DMS114 treated with DMSO at 0.1 percent for 48 hours (cell line): Measurements from ENCODE around the gene THADA.
"Not testable (repeated sequence)": the region's sequence is repeated elsewhere in the genome, so short reads cannot be mapped to it uniquely, and the experiment has no call there.

Experiments used
- DNase-seq: peaks from one replicate; lab custom pipeline; 2025; ENCODE audit not compliant: unreplicated experiment; lab: John Stamatoyannopoulos, UW

THADA gene

DNA sequence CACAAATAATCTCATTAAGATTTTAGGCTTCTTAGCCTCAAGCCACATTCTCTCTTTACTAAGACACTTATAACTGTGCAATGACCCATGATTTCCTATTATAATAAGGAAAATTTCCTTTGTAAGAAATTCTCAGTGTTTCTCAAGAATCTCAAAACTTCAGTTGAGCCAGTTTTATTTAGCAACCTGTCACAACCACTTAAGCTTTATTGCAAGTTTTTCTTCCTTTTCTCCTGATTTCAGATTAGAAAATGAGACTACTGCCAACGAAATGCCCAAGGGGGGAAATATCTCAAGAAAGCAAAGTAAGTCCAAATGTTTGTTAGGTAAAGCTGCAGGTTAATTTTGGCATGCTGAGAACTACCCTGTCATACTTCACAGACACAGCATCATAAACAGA lies 178.5 kb downstream of the THADA start:
- DNase-seq: no peak

- no peak for DNase-seq
Measured at GRCh38 chr2:43415592-43415991, 180.2 kb downstream of the THADA start.

GRCh38 chr2:43414586-43415135 lies 181.2 kb downstream of the THADA start:
- no peak for DNase-seq

DNA sequence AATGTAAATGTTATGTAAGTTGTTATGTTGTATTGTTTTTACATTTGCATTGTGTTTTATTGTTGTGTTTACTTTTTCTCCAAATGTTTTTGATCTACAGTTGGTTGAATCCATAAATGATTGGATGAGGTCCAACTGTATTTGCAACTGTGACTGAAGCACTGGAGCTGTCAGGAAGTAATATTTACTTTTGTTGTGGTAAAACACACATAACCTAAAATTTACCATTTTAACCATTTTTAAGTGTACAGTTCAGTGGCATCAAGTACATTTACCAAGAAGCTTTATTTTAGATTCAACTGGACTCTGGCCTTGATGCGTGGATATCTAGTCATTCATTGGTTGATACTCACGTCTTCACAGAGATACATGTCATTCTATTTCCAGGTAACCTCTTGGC lies 181.8 kb downstream of the THADA start:
- DNase-seq: no peak

- DNase-seq: no peak
Measured at GRCh38 chr2:43412114-43412753, 183.6 kb downstream of the THADA start.

DNA sequence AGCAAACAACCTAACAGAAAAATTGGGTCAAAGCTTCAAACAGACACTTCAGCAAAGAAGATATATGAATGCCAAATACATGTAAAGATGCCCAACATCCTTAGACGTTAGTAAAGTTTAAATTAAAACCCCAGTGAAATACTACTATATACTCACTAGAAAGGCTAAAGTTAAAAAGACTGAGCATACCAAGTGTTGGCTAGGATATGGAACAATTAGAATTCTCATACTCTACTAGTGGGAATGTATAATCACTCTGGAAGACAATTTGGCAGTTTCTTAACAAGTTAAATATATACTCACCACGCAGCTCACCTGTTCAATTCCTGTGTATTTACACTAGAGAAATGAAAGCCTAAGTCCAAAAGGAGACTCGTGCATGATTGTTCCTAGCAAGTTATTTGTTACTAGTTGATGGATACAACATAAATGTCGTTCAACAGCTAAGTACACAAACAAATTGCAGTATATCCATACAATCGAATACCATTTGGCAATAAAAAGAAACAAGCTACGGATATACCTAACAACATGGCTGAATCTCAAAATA lies 185.7 kb downstream of the THADA start:
- no peak for DNase-seq

- no peak for DNase-seq
Measured at GRCh38 chr2:43408407-43409160, 187.3 kb downstream of the THADA start.

DNA sequence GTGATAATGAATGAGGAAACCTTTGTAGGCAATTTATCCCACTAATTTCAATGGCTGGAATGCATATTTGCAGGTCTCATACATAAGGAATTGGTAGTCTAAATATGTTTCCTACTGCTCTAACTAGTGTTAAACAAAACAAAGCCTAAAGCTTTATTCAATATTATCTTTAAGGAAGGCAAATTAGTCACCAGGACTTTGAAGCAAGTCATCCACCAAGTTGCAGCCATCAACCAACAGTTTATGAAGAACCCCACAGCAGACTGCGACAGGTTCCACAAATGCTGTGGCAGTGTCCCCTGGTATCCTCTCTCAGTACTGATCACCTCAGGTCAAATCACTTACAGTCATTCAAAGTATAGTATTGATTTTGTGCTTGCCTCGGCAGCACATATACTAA lies 187.9 kb downstream of the THADA start:
- DNase-seq: no peak

DNA sequence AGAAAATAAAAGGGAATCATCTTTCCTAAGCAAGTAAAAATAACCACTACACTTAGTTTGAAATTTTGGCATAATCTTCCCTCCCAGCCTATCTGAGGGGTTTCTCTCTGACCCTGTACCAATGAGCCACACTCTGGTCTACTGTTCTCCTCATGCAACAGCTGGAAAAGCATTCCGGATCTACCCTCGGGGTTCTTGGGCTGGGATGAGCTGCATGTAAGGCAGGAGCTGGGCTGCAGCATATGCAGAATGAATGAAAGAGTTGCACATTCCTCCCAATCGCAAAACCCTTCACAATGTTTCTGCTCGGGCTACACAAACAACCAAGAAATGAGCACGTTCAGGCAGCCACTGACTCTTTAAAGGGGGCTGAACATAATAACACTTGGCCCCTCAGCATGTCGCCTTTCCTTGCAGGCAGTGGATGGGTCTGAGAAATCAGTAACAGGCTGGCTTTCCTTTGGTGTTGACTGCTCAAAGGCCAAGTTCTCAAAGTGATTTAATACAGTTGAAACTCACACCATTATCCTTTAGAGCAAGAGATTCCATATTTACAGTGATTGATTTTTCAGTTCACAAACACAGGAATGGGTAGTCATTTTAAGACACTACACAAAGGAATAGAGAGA lies 189.1 kb downstream of the THADA start:
- DNase-seq: no peak

DNA sequence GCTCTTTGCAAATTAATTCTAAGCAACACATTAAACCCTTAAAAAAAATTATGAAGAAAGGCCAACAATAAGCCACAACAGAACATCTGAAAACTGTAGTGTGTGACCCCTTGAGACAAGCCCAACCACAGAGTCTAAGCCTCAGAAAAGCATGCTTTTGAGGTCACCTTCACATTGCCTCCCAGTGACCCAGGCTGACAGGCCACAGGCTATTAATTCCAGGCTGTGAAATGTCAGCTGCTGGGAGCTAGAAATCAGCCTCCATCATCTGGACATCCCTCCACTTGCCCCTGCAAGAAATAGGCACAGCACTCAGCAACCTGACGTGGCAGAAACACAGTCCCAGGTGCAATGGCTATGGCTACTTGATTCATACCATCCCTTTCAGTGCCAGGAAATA lies 190.0 kb downstream of the THADA start:
- no peak for DNase-seq

GRCh38 chr2:43402452-43402937 lies 193.3 kb downstream of the THADA start:
- no peak for DNase-seq

DNA sequence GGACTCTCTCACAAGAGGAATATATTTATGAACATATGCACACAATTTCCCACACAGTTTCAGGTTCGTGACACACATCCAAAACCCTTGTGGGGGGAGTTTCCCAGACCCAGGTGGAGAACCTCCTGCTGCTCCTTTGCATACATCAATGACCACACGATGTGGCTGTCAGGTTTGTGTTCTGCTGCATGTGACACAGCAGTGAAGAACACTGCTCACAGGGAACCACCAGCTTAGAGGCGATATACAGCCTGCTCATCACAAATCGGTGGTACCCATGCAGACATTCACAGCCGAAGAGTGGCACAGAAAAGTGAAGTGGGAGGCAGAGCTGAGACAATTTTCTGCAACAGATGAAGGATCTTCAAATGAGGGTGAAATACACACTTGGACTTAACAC lies 193.8 kb downstream of the THADA start:
- DNase-seq: no peak

GRCh38 chr2:43400508-43400907 lies 195.3 kb downstream of the THADA start:
- no peak for DNase-seq

- no peak for DNase-seq
Measured at GRCh38 chr2:43399515-43400264, 196.1 kb downstream of the THADA start.

GRCh38 chr2:43399098-43399497 lies 196.7 kb downstream of the THADA start:
- no peak for DNase-seq

- no peak for DNase-seq
Measured at GRCh38 chr2:43397821-43398220, 198.0 kb downstream of the THADA start.

DNA sequence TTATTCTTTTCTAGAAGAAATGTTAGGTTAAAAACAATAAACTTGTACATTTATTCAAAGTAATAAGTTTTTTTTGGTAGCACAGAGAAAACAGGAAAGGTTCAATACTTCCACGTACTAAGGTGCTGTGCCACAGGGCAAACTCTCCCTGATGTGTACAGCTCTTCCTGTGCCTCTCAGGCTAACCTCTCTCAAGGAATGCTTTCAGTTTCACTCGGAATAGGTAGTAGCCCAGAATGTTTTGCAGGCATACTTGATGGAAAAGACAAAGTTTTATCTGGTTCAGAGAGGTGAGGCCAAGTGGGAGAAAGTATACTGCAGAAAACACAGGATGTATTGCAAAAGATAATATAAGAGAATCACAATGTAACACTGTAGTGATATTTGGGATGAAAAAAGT lies 198.4 kb downstream of the THADA start:
- DNase-seq: no peak

GRCh38 chr2:43396344-43396743 lies 199.5 kb downstream of the THADA start:
- DNase-seq: not testable (repeated sequence)

DNA sequence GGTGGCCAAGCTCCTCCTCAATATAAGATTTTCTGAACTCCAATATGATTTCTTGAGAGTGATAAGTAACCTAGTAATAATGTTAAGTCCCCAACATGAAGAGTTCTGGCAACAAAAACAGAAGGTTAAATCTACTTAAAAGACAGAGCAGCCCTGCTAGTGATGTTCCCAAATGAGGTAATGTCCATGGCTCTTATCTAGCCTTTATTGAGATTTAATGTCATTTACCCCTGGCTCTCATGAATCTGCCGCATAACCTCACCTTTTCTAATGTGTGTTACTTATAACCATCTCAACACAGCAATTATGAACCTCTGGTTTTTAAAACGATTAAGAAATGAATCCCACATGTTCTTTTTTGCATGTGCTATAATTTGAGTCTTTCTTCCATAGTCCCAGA lies 201.9 kb downstream of the THADA start:
- DNase-seq: no peak

GRCh38 chr2:43391878-43392215 lies 204.0 kb downstream of the THADA start:
- no peak for DNase-seq
